CD4-positive, alpha-beta T cell treated with Interleukin-21 for 1 hour (primary cell): Measurements from ENCODE around the gene DEPP1.
"Not testable (repeated sequence)": the region's sequence is repeated elsewhere in the genome, so short reads cannot be mapped to it uniquely, and the experiment has no call there.

ENCODE experiments used
- DNase-seq: peaks from one replicate; pipeline ENCODE4 v3.0.0-alpha.2; 2020

The DEPP1 gene, protein sequence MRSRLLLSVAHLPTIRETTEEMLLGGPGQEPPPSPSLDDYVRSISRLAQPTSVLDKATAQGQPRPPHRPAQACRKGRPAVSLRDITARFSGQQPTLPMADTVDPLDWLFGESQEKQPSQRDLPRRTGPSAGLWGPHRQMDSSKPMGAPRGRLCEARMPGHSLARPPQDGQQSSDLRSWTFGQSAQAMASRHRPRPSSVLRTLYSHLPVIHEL

DNA sequence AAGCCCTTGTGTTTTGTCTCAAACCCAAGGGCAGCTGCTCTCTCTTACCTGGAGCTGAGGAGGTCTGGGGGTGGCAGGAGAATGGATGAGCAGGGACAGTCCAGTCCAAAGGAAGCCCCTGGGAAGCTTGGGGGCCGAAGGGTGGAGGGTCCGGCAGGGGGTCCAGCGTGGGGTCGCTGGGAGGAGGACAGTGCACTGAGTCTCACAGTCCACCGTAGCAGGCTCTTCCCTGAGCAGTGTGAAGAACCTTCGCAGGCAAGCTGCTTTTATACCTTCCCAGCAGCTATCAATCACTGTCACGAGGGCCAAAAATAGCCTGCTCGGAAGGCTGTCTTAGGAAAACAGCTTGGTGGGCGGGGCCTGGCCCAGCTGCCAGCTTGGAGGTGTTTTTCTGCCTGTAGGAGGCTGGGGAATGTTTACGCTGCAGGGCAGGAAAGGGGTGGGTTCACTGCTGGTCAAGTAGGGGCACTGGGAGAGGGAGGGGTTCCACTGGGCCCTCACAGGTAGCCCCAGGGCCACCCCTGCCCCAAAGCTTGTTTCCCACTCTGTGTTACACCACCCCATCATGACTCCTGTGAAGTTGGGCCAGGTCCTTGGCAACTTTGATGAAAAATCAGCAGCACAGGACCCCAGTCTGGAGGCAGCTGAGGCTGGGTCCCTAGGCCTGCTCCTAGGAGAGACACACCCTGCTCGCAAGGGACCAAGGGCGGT, at the start of gene DEPP1:
Gene DEPP1 (minus strand): TSS at position 240 of the 711 bp plus-strand sequence. CDS start 779 bp downstream, outside the sequence.
- DNase-seq = no peak

DNA sequence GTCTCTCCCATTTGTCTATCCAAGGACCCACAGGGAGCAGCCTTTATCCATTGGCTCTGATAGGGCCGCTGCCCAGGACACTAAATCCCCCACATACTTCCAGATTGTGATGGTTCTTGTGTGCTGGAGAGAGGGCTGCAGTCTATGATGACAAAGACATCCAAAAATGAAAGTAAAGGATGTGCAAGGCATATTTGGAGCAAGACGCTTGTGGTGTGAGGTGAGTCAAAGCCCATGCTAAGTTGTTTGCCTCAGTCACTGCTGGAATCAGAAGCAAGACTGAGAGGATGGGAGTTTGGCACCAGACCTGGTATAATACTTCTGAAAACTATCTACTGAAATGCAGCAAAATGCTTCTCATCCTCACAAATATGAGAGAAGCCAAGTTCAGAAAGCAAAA, 44.8 kb upstream of the DEPP1 start:
- DNase-seq = no peak

DNA sequence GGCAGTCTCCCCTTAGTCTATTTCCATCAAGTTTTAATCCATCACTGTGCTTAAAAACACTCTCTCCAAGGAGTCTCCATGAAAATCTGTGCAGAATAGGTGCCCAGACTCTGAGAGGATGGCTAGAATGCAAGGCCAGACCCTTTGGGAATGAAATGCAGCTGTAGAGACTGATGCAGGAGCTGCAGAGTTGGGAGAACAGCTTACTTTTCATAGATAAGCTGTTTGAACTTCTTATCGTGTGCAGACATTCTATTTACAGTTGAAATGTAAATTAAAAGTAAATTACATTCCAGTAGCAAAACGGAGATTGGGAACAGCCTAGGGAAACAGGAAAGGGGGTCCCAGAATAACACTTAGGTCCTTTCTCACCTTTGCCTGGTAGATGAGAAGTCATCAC, 37.0 kb upstream of the DEPP1 start:
- no peak for DNase-seq

DNA sequence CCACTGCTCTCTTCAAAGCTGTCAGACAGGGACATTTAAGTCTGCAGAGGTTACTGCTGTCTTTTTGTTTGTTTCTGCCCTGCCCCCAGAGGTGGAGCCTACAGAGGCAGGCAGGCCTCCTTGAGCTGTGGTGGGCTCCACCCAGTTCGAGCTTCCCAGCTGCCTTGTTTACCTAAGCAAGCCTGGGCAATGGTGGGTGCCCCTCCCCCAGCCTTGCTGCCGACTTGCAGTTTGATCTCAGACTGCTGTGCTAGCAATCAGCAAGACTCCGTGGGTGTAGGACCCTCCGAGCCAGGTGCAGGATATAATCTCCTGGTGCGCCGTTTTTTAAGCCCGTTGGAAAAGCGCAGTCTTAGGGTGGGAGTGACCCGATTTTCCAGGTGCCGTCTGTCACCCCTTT, 35.9 kb upstream of the DEPP1 start:
- not testable (repeated sequence) for DNase-seq

DNA sequence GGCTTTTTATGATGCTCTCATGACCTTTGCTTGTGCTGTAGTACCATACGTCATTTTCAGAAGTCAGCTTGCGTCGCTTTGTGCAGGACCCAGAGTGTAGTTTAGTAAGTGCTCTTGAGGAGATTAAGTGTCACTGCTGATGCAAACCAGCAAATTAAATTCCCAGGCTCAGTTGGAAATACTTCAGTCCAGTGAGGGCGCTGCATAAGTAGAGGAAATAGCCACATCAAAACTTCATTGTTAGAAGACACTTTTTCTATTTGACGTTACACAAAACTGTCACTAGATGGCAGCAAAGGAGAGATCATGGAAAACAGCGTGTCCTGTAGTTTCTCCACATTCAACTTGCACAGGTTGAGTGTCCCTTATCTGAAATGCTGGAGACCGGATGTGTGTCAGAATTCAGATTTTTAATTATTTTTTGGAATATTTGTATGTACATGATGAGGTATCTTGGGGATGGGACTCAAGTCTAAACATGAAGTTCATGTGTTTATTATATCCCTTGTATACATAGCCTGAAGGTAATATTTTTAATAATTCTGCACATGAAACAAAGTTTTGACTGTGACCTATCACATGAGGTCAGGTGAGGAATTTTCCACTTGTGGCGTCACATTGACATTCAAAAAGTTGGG, 30.0 kb upstream of the DEPP1 start:
- DNase-seq = peak; percentile 74

DNA sequence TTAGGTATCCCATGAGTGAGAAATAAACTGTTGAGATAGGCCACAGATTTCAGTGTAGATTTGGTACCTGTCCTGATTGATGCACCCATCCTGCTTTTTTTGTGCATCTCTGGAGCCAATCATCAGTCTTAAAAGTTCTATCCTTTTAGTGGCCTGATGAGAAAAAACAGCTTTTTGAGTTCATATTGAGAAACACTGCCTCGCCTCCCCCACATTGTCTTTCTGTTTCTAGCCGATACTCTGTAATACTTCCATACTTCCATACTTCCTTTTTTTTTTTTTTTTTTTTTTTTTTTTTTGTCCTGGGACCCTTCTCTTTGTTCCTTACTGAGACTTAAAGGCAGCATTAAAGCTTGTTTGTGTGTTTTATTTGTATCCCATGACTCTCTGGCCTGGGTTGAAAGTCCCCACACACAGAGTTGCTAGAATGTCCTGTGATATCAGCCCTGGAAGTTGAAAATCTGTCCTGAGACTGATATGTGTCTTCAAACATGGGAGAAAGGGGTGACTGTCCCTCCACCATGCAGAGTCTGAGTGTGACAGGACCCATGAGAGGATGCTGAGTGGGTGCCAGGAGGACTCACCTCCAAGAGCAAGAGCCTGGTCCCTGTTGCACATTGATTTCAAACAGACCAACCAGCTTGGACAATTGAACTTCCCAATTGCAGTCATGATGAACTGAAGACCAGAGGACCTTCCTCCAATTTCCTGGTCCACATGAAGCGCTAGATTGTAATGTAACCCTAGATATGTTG, 27.8 kb upstream of the DEPP1 start:
- no peak for DNase-seq

DNA sequence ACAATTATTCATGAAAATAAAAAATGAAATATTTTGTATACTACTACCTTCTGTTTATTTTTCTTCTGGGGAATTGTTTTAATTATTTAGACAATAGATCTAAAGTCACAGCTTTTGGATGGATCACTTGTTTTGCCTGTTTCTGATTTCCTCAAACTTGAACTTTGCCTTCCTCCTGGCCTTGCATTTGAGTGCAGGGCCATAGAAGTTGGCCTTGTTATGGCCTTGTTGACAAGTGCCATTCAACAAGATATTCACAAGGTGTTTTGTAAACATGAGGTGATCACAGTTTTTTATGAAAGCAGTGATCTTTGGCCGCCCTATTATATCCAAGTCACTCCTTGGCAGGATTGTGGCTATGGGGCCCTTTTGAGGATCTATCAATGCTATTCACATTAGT, 26.7 kb upstream of the DEPP1 start:
- DNase-seq = no peak

DNA sequence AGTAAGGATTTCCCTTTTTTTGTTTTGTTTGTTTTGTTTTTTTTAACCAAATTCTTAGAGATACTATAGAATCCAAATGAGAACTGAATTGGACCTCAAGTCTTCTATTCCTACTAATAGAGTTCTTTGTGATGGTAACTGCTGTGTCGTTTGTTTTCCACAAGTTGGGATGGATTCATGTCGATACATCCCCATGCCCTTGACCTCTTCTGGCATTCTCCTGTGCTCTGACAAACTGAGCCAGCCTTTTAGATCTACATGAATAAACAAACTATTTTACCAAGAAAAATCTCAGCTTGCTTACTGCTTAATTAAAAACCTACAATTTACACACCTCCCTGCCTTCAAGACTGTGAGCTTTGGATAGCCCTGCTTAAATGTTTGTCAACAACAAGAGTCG, 26.1 kb upstream of the DEPP1 start:
- DNase-seq = no peak

DNA sequence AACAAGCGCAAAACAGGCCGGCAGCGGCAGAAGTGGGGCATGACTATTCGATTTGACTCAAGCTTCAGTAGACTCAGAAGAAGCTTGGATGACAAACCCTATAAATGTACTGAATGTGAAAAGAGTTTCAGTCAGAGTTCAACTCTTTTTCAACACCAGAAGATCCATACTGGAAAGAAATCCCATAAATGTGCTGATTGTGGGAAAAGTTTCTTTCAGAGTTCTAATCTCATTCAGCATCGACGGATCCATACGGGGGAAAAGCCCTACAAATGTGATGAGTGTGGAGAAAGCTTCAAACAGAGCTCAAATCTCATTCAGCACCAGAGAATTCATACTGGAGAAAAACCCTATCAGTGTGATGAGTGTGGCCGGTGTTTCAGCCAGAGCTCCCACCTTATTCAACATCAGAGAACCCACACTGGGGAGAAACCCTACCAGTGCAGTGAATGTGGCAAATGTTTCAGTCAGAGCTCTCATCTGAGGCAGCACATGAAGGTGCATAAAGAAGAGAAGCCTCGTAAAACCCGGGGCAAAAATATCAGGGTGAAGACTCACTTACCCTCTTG, 24.9 kb upstream of the DEPP1 start:
- DNase-seq = no peak

DNA sequence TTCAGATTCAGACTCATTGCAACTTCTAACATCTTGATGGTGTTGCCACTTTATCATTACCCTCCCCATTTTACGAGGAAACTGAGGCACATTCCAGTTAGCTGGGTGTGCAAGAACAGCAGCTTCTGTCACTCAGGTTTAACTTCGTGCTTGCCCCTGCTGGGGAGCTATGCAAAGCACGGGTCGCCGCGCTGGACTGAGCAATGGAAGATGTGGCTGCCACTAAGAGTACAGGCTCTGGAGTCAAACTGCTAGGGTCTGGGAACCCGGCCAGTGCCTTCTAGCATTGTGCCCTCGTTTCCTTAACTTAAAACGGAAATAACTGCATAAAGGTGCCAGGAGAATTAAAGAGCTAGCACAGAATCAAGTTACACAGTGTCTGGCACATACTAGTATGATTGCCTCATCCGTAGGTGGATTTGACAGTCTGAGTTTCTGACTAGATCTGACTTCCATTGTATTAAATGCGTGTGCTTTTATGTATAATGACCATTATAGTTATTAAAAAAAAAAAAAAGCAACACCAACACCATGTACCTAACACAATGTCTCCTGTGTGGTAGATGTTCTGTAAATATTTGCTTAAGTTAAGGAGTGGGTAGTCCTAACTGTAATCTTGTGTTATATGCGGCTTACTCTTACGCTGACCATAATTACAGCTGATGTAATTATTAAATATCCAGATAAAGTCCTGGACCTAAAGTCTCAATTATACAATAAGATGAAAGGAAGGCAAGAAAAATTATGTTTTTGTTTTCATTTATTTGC, 23.0 kb upstream of the DEPP1 start:
- DNase-seq = peak; percentile 54

DNA sequence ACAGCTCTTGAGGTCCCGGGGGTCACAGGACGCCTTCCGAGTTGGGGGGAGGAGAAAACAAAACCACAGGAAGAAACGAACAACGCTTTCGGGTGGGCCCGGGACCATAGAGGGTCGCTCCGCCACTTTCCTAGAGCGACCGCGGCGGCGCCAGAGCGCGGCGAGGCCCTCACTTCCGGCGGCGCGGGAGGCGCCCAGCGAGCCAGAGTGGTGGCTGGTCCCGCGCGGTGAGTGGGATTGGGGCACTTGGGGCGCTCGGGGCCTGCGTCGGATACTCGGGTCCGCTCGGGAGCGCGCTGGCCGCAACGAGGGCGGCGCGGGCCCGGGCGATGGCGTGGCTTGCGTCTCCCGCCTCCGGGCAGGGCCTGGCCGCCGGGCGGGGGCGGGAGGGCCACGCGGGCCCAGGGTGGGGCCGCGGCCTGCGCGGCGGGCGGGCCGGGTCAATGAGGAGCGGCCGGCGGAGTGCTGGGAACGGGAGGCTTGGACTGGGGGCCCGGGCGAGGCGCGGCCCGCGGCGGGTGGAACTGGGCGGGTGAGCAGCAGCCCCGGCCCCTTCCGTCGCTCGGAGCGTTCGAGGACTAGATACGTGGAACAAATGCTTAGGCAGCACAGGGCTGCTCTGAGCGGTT, 22.3 kb upstream of the DEPP1 start, which contains the start of gene ZNF22:
Gene ZNF22 (plus strand): TSS at position 172 of the 629 bp plus-strand sequence. CDS start 2,446 bp downstream, outside the sequence.
- DNase-seq = peak; percentile 78

DNA sequence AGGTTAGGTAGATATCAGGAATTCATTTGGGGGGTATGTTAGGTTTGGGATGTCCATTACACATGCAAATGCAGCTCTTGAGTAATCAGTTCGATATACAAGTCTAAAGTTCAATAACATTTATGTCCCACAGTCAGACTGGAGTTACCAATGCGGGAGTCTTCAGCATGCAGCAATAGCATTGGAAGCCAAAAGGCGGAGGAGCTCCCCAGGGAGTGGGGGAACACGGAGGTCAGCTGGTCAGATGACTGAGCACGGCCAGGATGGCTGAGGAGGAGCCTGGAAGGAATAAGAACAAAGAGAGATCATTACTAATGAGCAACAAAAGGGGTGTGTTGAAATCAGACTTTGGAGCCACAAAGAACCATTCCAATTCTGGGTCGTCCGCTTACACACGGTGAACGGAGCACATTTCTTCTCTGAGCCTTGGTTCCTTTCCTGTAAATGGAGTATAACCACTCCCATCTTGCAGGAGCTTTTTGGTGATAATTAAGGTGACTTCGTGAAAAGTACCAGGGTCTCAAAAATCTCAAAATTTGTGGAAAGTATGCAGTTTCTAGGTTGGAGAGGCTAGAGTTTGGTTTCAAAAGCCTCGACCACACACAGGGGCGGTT, 21.6 kb upstream of the DEPP1 start:
- DNase-seq = no peak

DNA sequence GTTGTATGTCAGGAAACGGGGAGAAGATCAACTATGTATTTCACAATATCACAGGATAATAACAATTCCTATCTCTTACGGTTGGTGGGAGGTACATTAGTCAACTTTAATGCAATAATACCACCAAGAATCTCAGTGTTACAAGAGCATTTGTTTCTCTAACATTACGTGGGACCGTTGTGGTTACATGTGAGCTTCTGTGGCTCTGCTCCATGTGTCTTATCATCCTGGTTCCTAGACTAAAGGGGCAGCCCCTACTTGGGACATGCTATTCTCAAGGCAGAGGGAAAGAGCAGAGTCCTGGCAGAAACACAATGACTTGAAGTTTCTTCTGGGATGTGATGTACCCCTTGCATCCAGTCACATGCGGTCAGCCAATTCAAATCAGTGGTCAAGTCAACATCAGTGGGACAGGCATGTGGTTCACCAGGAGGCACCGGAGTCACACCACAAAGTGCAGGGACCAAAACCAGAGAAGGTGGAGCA, 19.6 kb upstream of the DEPP1 start:
- no peak for DNase-seq

DNA sequence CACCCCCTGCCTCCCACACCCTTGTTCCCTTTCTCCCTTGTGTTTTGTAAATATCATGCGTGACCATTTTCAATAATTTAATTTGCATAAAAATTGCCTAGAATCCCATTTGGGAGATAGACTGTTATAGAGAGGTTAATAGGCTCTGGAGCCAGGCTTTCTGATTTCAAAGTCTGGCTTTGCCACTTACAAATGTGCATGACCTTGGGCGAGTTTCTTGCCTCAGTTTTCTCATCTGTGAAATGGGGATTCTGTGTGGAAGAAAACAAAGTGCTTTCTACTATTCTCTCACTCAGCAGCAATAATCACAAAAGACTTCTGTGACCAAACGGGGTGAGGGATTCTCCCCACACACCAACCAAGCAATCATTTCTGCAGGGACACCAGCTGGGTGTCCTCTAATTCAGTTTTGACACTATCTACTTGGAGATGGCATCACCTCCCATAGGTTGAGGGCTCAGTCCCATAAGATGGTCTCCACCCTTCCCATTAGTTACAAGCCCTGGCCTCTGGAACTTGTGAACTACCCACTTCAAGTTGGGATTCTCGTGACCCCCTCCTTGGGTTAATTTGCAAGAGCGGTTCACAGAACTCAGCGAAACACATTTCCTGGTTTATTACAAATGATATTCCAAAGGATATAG, 18.6 kb upstream of the DEPP1 start:
- DNase-seq = no peak

DNA sequence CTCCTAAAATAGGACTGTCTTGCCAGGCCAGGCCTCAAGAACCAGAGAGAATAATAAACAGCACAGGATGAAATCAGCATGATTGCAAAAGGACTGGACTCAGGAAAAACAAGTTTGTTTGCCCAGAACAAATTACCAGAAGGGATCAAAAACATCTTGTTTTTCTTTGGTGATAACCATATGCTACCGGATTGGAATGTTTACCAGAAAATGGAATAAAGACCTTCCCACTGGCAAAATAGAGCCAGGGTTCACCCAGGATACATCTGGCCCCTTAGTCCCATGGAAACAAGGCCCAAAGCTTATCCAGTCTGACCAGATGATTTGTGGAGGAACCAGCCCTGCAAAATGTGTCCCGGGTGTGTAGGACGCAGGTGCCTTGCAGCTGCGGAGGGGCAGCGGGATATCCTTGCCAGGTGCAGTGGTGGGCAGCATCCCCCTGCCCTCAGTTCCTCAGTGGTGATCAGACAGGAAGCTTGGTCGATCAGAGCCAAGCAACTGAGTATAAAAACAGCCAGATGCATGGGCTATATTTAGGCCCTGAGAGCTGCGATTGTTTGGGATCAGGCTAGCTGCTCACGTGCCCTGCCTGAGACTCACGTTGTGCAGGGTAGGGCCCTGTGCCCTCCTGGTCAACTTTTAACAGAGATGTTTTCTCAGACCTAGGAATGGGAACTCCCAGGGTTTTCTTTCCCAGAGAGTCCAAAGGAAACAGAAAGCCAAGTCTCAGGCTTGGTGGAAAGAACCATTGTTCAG, 17.5 kb upstream of the DEPP1 start:
- no peak for DNase-seq

DNA sequence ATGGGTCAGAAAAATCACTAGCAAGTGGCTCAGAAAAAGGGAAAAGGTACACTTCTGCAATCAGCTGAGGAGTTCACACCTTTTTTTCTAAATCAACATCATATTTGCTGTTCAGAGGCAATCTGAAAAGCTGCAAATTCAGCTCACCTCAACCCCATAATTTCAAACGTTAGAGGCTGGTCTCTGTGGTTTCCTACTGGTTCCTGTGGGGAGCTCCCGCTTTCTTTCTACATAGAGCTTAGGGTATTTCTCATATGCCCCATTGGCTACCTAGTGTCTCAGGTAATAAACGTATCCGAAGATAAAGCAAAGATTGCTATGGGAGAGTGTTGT, 16.9 kb upstream of the DEPP1 start:
- DNase-seq = no peak

DNA sequence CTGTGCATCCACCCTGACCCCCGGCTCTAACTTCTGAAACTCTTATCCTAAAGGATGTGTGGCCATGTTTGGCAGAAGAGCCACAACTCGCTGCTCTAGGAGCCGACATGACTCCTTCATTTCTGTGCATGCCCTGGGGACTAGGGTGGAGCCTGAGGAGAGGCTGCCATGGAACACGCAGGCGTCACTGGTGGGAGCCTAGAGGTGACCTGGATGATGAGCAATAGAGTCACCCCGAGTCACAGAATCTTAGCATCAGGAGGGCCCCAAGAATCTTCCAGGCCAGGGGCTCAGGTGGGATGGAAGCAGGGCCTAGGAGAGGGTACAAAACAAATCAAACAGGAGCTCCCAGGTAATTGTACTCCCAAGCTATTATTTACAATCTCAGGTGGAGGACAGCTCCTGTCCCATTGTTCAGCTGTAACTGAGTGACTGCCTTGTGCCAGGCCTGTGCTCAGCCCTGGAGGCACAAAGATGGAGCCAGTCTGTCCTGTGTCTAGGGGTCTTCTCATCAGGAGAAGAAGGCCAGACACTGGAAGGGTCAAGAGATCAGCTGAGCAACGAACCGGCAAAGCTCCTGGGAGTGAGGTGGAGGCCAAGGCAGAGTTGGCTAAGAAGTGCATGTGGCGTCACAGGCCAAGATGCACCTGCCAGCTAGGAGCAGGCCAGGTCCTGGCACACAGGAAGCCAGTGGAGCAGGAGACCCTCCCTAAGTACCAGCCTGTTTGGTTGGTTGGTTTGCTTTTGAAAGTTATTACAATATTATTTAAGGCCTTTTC, 16.3 kb upstream of the DEPP1 start:
- DNase-seq = no peak

DNA sequence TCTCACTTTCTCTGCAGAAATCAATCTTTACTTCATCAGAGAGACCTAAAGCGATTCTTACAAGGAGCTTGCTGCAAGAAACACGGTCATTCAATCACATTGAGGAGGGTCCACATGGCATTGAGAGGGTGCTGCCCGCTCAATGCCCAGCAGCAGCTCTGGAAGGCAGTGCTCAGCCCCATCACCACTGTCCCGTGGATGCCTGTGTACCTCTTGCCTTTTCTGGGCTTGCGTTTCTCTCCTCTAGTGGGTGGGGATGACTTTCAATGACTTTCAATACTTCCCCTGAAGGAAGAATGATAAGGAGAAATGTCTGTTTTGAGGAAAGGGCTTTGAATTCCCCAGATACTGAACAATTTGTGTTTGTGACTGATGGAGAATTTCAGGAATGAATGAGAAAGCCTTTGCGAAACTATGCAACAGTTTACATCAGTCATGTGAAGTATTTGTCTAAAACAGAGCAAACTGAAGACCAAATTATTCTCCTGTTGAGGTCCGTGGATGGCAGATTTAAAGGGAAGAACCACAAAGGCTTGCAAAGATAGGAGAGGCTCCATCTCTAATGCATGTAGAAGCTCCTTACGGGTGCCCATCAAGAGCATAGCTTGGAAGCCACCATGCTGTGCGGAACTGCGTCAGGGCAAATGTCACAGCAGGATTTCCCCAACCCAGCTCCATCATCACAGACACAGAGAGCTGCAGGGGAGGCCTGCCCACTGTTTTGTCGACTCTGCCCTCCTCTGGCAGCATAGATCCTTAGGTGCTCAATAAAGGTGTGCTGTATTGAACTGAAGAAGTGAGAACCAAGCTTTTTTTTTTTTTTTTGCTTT, 15.5 kb upstream of the DEPP1 start:
- no peak for DNase-seq
